Measurements from ENCODE around the gene TATDN2.

The TATDN2 gene

GRCh38 chr3:10226293-10226692 is 22.0 kb upstream of the TATDN2 start:
- no peak for TF ChIP-seq ZNF274 (IDR thresholded peaks at IDR 0.05; ENCODE audit: low read depth, low read length)
- no peak overlapping the region for H3K4me3 ChIP-seq (ENCODE audit: low read length)

DNA sequence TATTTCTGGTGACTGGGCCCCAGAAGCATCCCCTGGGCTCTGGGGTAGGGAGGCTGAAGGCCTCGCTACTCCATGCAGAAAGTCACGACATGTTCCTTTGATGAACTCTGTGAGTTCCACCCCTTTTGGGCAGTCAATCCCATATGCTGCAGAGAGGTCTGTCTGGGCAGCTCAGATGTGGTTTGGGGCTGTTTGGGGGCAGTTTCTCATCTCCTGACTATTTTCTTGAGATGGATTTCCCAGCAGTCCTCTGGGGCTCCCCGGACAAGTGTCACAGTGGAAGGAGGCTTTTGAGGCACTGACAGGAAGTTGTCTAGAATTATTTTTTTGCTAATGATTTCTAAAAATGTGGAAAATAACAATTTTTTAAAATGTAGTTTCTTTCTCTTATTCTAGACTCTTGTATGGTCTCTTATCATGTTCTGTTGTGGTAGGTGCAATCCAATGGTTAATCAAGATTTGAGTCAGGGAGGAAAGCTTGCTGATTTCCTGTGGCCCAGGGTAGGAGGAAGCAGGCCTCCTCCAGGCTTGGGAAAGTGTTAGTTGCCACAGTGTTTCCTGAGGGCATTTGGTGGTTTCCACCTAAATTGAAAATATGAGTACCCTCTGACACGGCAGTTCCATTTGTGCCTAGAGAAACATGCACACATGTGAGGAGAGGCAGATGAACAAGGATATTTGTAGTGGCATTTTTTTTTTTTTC is 19.9 kb upstream of the TATDN2 start:
- no peak overlapping the region for H3K4me3 ChIP-seq (ENCODE audit: low read length)
- no peak for TF ChIP-seq ZNF274 (IDR thresholded peaks at IDR 0.05; ENCODE audit: low read depth, low read length)

GRCh38 chr3:10229576-10229975 is 18.7 kb upstream of the TATDN2 start:
- no peak for TF ChIP-seq ZNF274 (IDR thresholded peaks at IDR 0.05; ENCODE audit: low read depth, low read length)
- H3K4me3 ChIP-seq (ENCODE audit: low read length): no peak overlapping the region

DNA sequence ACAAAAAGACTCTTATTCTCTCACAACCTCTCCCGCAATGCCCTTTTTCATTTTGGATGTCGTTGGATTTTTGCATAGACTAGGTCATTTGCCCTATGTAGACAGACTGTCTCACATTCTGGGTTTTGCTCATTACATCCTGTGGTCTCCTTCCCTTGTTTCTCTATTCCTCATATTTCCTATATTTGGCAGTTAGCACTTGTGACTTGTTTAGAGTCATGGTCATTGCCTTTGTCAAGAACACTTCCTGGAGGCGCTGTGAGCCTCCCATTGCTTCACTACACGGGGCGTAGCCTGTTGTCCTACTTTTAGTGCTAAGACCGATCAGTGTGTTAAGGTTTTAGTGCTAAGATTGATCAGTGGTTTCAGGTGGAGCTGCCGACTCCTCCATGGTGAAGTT is 16.1 kb upstream of the TATDN2 start:
- no peak overlapping the region for H3K4me3 ChIP-seq (ENCODE audit: low read length)
- no peak for TF ChIP-seq ZNF274 (IDR thresholded peaks at IDR 0.05; ENCODE audit: low read depth, low read length)

GRCh38 chr3:10233988-10234387 is 14.3 kb upstream of the TATDN2 start:
- H3K4me3 ChIP-seq (ENCODE audit: low read length): no peak overlapping the region
- TF ChIP-seq ZNF274 (IDR thresholded peaks at IDR 0.05; ENCODE audit: low read depth, low read length): no peak

DNA sequence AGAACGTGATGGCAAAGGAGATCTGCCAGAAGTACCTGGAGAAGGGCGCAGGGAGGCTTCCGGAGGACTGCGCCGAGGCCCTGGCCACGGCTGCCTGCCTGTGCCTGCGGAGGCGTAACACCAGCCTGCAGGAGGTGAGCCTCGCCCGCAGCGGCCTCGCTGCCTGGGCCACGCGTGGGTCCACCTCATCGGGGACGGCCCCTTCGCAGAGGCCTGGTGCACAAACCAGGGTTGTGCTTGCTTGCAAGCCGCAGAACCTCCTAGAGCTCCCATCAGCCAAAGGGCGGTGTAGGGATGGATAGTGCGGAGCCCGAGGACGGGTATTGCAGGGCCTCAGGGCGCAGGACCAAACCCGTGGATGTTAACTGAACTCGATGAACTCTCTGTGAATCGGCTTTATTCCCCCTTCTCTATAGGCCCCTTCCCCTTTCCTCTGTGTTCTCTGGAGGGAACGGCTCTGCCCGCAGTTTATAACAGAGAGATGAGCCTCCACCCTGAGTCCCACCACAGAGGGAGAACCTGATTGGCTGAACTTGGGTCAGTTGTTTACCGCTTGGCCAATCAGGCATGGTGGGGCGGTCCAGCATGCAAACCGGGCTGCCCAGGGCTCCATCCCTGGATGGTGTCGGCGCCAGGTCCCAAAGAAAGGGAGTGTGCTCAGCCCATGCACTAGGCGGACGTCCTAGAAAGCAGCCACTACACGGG is 13.6 kb upstream of the TATDN2 start:
- no peak overlapping the region for H3K4me3 ChIP-seq (ENCODE audit: low read length)
- no peak for TF ChIP-seq ZNF274 (IDR thresholded peaks at IDR 0.05; ENCODE audit: low read depth, low read length)

- TF ChIP-seq ZNF274 (IDR thresholded peaks at IDR 0.05; ENCODE audit: low read depth, low read length): no peak
- H3K4me3 ChIP-seq (ENCODE audit: low read length): no peak overlapping the region
These were observed 12.7 kb upstream of the TATDN2 start for GRCh38 chr3:10235551-10235950.

DNA sequence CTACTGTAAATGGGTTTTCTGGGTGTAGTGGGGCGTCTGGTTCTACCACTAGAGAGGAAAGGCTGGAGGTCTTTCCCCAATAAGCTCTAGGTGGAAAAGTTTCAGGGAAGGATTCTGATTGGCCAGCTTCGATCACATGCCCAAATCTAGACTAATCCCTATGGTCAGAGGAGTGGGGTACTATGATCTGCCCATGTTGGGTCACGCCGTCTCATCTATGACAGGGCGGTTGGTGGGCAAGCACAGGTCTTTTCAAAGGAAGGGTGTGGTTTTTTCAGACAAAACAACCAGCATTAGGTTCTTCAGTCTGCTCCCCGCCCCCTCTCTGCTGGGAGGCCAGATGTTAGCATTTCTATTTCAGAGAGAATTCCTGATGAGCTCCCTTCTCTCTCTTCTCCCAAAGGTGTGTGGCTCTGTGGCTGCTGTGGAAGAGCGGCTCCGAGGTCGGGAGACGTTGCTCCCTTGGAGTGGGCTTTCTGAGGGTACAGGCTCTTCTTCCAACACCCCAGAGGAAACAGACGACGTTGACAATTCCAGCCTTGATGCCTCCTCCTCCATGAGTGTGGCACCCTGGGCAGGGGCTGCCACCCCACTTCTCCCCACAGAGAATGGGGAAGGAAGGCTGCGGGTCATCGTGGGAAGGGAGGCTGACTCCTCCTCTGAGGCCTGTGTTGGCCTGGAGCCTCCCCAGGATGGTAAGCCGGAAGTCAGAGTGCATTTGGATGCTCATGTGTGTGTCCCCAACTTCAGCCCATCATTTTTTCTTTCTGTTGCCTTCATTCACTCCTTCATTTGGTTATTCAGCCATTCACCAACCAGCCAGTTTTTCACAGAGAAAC is 9.7 kb upstream of the TATDN2 start:
- H3K4me3 ChIP-seq (ENCODE audit: low read length): no peak overlapping the region
- no peak for TF ChIP-seq ZNF274 (IDR thresholded peaks at IDR 0.05; ENCODE audit: low read depth, low read length)

DNA sequence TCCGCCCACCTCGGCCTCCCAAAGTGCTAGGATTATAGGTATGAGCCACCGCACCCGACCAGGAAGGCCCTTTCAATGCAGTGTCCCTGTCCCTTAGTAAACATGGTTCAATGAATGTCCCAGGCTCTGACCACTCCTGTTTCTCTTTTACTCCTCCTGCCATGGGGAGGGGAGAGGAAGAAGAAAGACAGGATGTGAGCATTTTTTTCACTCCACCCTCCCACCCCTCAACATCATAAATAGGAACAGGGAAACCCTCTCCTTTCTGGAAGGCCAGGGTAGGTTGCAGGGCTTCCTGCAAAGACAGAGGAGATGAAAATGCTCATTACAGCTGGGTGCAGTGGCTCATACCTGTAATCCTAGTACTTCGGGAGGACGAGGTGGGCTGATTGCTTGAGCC is 7.5 kb upstream of the TATDN2 start:
- TF ChIP-seq ZNF274 (IDR thresholded peaks at IDR 0.05; ENCODE audit: low read depth, low read length): no peak
- H3K4me3 ChIP-seq (ENCODE audit: low read length): no peak overlapping the region

- no peak overlapping the region for H3K4me3 ChIP-seq (ENCODE audit: low read length)
- TF ChIP-seq ZNF274 (IDR thresholded peaks at IDR 0.05; ENCODE audit: low read depth, low read length): no peak
These were observed 5.8 kb upstream of the TATDN2 start for GRCh38 chr3:10242182-10243065.

GRCh38 chr3:10244009-10244408 is 4.2 kb upstream of the TATDN2 start:
- H3K4me3 ChIP-seq (ENCODE audit: low read length): no peak overlapping the region
- no peak for TF ChIP-seq ZNF274 (IDR thresholded peaks at IDR 0.05; ENCODE audit: low read depth, low read length)

- no peak for TF ChIP-seq ZNF274 (IDR thresholded peaks at IDR 0.05; ENCODE audit: low read depth, low read length)
- H3K4me3 ChIP-seq (ENCODE audit: low read length): no peak overlapping the region
These were observed 3.1 kb upstream of the TATDN2 start for GRCh38 chr3:10245081-10245712.

GRCh38 chr3:10247679-10248183 is 528 bp upstream of the TATDN2 start:
- TF ChIP-seq ZNF274 (IDR thresholded peaks at IDR 0.05; ENCODE audit: low read depth, low read length): no peak
- H3K4me3 ChIP-seq (ENCODE audit: low read length): peak overlapping the region; percentile 38; the same call in 1 of the 2 replicates
